ENCODE data around the gene RIOX2.

DNA sequence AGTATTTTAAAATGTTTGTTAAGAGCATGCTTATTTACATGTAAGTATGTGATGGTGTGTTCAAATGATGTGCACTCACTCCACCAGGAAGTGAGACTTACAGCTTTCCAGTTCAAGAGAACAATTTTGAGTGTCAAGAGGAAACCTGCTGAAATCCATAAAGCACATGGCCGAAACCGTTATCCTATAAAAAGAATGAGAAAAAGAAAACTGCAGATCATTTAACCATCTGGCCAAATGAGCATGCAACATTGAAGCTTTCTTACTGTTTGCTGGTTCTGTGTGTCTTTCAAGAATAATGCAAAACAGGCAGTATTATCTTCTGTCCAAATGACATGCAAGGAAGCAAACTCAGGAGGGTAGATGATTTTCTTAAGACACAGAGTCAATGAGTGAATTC lies 36.6 kb upstream of the RIOX2 start:
- TF ChIP-seq CTCF (conservative IDR thresholded peaks at IDR 0.05 in 1 of 2, IDR thresholded peaks at IDR 0.05 in 1 of 2; ENCODE audit: low read depth in 1 of 2, low read length in 2 of 2) (no peak), EZH2 (IDR thresholded peaks at IDR 0.05; ENCODE audit: low read length, missing control alignments) (no peak)

All from fibroblast of lung (primary cell).